Choroid plexus epithelial cell (primary cell): ENCODE results near the gene LNX2.
"Not testable (repeated sequence)": the region's sequence is repeated elsewhere in the genome, so short reads cannot be mapped to it uniquely, and the experiment has no call there.

Experiments used
- DNase-seq: peaks from one replicate; pipeline ENCODE4 v3.0.0-alpha.2; 2010; ENCODE audit warnings: low read depth
- H3K4me3 ChIP-seq: 2 replicates; pipeline ENCODE4 v1.5.1; 2011; ENCODE audit warnings: low read depth, mild to moderate bottlenecking, control low read depth, low read length, moderate library complexity
- CTCF ChIP-seq: conservative IDR thresholded peaks from 2 replicates; pipeline ENCODE4 v1.5.1; 2011; ENCODE audit warnings: low read depth, mild to moderate bottlenecking, control low read depth, inconsistent platforms, low read length, moderate library complexity

The LNX2 gene

GRCh38 chr13:27632648-27633047, 12.3 kb upstream of the LNX2 start:
- TF ChIP-seq CTCF: no peak
- H3K4me3 ChIP-seq: no peak overlapping the region
- DNase-seq: no peak

- H3K4me3 ChIP-seq: no peak overlapping the region
- no peak for TF ChIP-seq CTCF
- DNase-seq: no peak
These were observed 11.9 kb upstream of the LNX2 start for GRCh38 chr13:27632214-27632613.

- no peak for TF ChIP-seq CTCF
- DNase-seq: no peak
- no peak overlapping the region for H3K4me3 ChIP-seq
These were observed 11.3 kb upstream of the LNX2 start for GRCh38 chr13:27631665-27632064.

- DNase-seq: no peak
- no peak for TF ChIP-seq CTCF
- H3K4me3 ChIP-seq: no peak overlapping the region
These were observed 10.8 kb upstream of the LNX2 start for GRCh38 chr13:27631156-27631555.

- DNase-seq, H3K4me3 ChIP-seq: not testable (repeated sequence)
These were observed 8.4 kb upstream of the LNX2 start for GRCh38 chr13:27628766-27629165.

GRCh38 chr13:27628081-27628480, 7.8 kb upstream of the LNX2 start:
- TF ChIP-seq CTCF: no peak
- no peak overlapping the region for H3K4me3 ChIP-seq
- no peak for DNase-seq

- no peak for DNase-seq
- no peak overlapping the region for H3K4me3 ChIP-seq
- no peak for TF ChIP-seq CTCF
These were observed 7.1 kb upstream of the LNX2 start for GRCh38 chr13:27627380-27627779.

- no peak for TF ChIP-seq CTCF
- no peak overlapping the region for H3K4me3 ChIP-seq
- DNase-seq: no peak
These were observed 5.5 kb upstream of the LNX2 start for GRCh38 chr13:27625839-27626238.
